Trophoblast cell (in vitro differentiated cells and primary cell): Measurements from ENCODE around the gene NOS3.
A peak's percentile ranks its signal among the peaks of the same experiment; 100 is the strongest.

Experiments used
- DNase-seq, 2 donors: peaks; one replicate each; pipeline ENCODE4 v3.0.0-alpha.2; 2016
- H2AFZ ChIP-seq: 2 replicates; pipeline ENCODE4 v1.6.1; 2013; ENCODE audit warnings: low read length, moderate library complexity, mild to moderate bottlenecking; ENCODE audit not compliant: insufficient read depth, poor library complexity
- H2AK5ac ChIP-seq: 2 replicates; pipeline ENCODE4 v1.6.1; 2013; ENCODE audit warnings: mild to moderate bottlenecking, low read length
- H2BK120ac ChIP-seq: 2 replicates; pipeline ENCODE4 v1.6.1; 2013; ENCODE audit warnings: low read length, mild to moderate bottlenecking, moderate library complexity; ENCODE audit not compliant: insufficient read depth, poor library complexity
- H2BK12ac ChIP-seq: 2 replicates; pipeline ENCODE4 v1.6.1; 2013; ENCODE audit warnings: mild to moderate bottlenecking, low read length, moderate library complexity
- H2BK5ac ChIP-seq: 2 replicates; pipeline ENCODE4 v1.6.1; 2013; ENCODE audit warnings: low read length, low read depth, moderate library complexity, mild to moderate bottlenecking; ENCODE audit not compliant: poor library complexity
- H3K14ac ChIP-seq: 2 replicates; pipeline ENCODE4 v1.6.1; 2013; ENCODE audit warnings: mild to moderate bottlenecking, low read length
- H3K18ac ChIP-seq: 2 replicates; pipeline ENCODE4 v1.6.1; 2013; ENCODE audit warnings: mild to moderate bottlenecking, low read length
- H3K23ac ChIP-seq: 2 replicates; pipeline ENCODE4 v1.6.1; 2013; ENCODE audit warnings: low read length
- H3K27ac ChIP-seq: 2 replicates; pipeline ENCODE4 v1.5.1; 2013; ENCODE audit warnings: low read depth, mild to moderate bottlenecking, inconsistent platforms, low read length, moderate library complexity
- H3K27me3 ChIP-seq: 2 replicates; pipeline ENCODE4 v1.6.1; 2013; ENCODE audit warnings: inconsistent platforms, mild to moderate bottlenecking, low read length, moderate library complexity; ENCODE audit not compliant: insufficient read depth
- H3K36me3 ChIP-seq, 2 experiments: 1 replicate in 1 of 2; 2 replicates in 1 of 2; pipeline ENCODE4 v1.6.1; 2013; ENCODE audit warnings: low read length in 2 of 2, mild to moderate bottlenecking in 2 of 2, moderate library complexity in 1 of 2; ENCODE audit not compliant: insufficient read depth in 2 of 2, control insufficient read depth in 1 of 2
- H3K4ac ChIP-seq: 2 replicates; pipeline ENCODE4 v1.6.1; 2013; ENCODE audit warnings: low read depth, mild to moderate bottlenecking, low read length, moderate library complexity
- H3K4me1 ChIP-seq, 2 experiments: 1 replicate in 1 of 2; 2 replicates in 1 of 2; pipeline ENCODE4 v1.6.1; 2013; ENCODE audit warnings: low read length in 2 of 2, mild to moderate bottlenecking in 2 of 2, moderate library complexity in 1 of 2; ENCODE audit not compliant: insufficient read depth in 2 of 2, control insufficient read depth in 1 of 2
- H3K4me2 ChIP-seq: 2 replicates; pipeline ENCODE4 v1.6.1; 2013; ENCODE audit warnings: inconsistent platforms, mild to moderate bottlenecking, low read length, moderate library complexity
- H3K4me3 ChIP-seq: 2 replicates; pipeline ENCODE4 v1.5.1; 2013; ENCODE audit warnings: mild to moderate bottlenecking, low read depth, low read length, inconsistent platforms
- H3K79me1 ChIP-seq: one replicate; pipeline ENCODE4 v1.6.1; 2013; ENCODE audit warnings: low read length
- H3K79me2 ChIP-seq: 2 replicates; pipeline ENCODE4 v1.6.1; 2013; ENCODE audit warnings: low read length, mild to moderate bottlenecking; ENCODE audit not compliant: control insufficient read depth, insufficient read depth, poor library complexity
- H3K9ac ChIP-seq: 2 replicates; pipeline ENCODE4 v1.6.1; 2013; ENCODE audit warnings: mild to moderate bottlenecking, low read length
- H3K9me3 ChIP-seq: 2 replicates; pipeline ENCODE4 v1.6.1; 2013; ENCODE audit warnings: low read depth, mild to moderate bottlenecking, control low read depth, inconsistent platforms, low read length; ENCODE audit not compliant: insufficient read depth
- H4K12ac ChIP-seq: 2 replicates; pipeline ENCODE4 v1.6.1; 2013; ENCODE audit warnings: low read depth, mild to moderate bottlenecking, low read length, moderate library complexity
- H4K8ac ChIP-seq: 2 replicates; pipeline ENCODE4 v1.6.1; 2013; ENCODE audit warnings: low read depth, mild to moderate bottlenecking, low read length, moderate library complexity
- H4K91ac ChIP-seq: one replicate; pipeline ENCODE4 v1.6.1; 2013; ENCODE audit warnings: low read depth, mild to moderate bottlenecking, low read length, moderate library complexity
- WGBS: extraction: QIAGEN DNeasy Blood & Tissue Kit; methylation state at CpG from one replicate; pipeline ENCODE4 v1.1.7; 2013; ENCODE audit warnings: missing lambda C conversion rate; ENCODE audit not compliant: insufficient read length, insufficient coverage; ENCODE audit errors: extremely low coverage; 5-methylcytosine and 5-hydroxymethylcytosine counted together

Gene NOS3

GRCh38 chr7:150949564-150949963 is 41.3 kb upstream of the NOS3 start:
- H3K4ac ChIP-seq = no peak overlapping the region

GRCh38 chr7:150949971-150950491 is 40.8 kb upstream of the NOS3 start:
- no peak for DNase-seq
- H3K4me3 ChIP-seq = no peak overlapping the region
- peak overlapping the region; percentile 20 for H4K91ac ChIP-seq
- no peak overlapping the region for H3K4me2 ChIP-seq
- H2BK120ac ChIP-seq = no peak overlapping the region
- H2BK5ac ChIP-seq = no peak overlapping the region
- H3K79me1 ChIP-seq = peaks cover 9% of the 10 kb centered on the region
- H2AK5ac ChIP-seq = no peak overlapping the region
- peaks cover 15 to 28% of the 10 kb centered on the region in 2 experiments for H3K4me1 ChIP-seq
- H4K12ac ChIP-seq = no peak overlapping the region
- no CpG with 5 or more reads among the region's 16 CpGs for WGBS
- no peak overlapping the region for H3K14ac ChIP-seq
- H3K36me3 ChIP-seq = no peaks in the 10 kb centered on the region
- H2AFZ ChIP-seq = no peak overlapping the region
- peaks cover 11% of the 10 kb centered on the region for H3K9me3 ChIP-seq
- H3K18ac ChIP-seq = peak overlapping the region; percentile 5
- no peak overlapping the region for H4K8ac ChIP-seq
- H3K9ac ChIP-seq = no peak overlapping the region
- no peak overlapping the region for H3K4ac ChIP-seq
- no peaks in the 10 kb centered on the region for H3K27me3 ChIP-seq
- no peak overlapping the region for H3K27ac ChIP-seq
- peak overlapping the region; percentile 19 for H2BK12ac ChIP-seq
- H3K79me2 ChIP-seq = no peaks in the 10 kb centered on the region
- no peak overlapping the region for H3K23ac ChIP-seq

More at GRCh38 chr7:150949564-150949963, 41.3 kb upstream of the NOS3 start:
- Histone ChIP-seq H3K27ac (no peak overlapping the region), H3K4me2 (peak overlapping the region; percentile 15), H4K8ac (no peak overlapping the region), H3K23ac (no peak overlapping the region), H4K91ac (peak overlapping the region; percentile 20), H3K79me1 (peaks cover 9% of the 10 kb centered on the region), H4K12ac (no peak overlapping the region), H2AK5ac (no peak overlapping the region), H2BK5ac (no peak overlapping the region), H3K4me3 (no peak overlapping the region), H2AFZ (no peak overlapping the region), H3K4me1 (peaks cover 11 to 25% of the 10 kb centered on the region in 2 experiments), H2BK12ac (peak overlapping the region; percentile 19), H3K14ac (no peak overlapping the region), H3K36me3 (no peaks in the 10 kb centered on the region), H3K18ac (no peak overlapping the region), H3K79me2 (no peaks in the 10 kb centered on the region), H2BK120ac (no peak overlapping the region), H3K9ac (no peak overlapping the region), H3K27me3 (no peaks in the 10 kb centered on the region), H3K9me3 (peaks cover 11% of the 10 kb centered on the region)
- no CpG with 5 or more reads among the region's 4 CpGs for WGBS
- no peak for DNase-seq

- Histone ChIP-seq H3K79me2 (no peaks in the 10 kb centered on the region), H2BK5ac (no peak overlapping the region), H2AK5ac (peak overlapping the region; percentile 21), H2AFZ (no peak overlapping the region), H3K18ac (no peak overlapping the region), H3K4ac (no peak overlapping the region), H2BK12ac (no peak overlapping the region), H4K91ac (peak overlapping the region; percentile 20), H3K4me3 (no peak overlapping the region), H3K14ac (no peak overlapping the region), H3K23ac (no peak overlapping the region), H3K9ac (no peak overlapping the region), H2BK120ac (no peak overlapping the region), H3K9me3 (peaks cover 11% of the 10 kb centered on the region), H4K8ac (no peak overlapping the region), H3K79me1 (peaks cover 9% of the 10 kb centered on the region), H3K4me2 (no peak overlapping the region), H3K27me3 (no peaks in the 10 kb centered on the region), H3K4me1 (peaks cover 20 to 31% of the 10 kb centered on the region in 2 experiments), H3K27ac (no peak overlapping the region), H4K12ac (no peak overlapping the region), H3K36me3 (no peaks in the 10 kb centered on the region)
- no CpG with 5 or more reads among the region's 27 CpGs for WGBS
- DNase-seq = no peak
These were observed 40.2 kb upstream of the NOS3 start for GRCh38 chr7:150950496-150951180.

GRCh38 chr7:150951181-150951520 is 39.7 kb upstream of the NOS3 start:
- no peak overlapping the region for H3K4me2 ChIP-seq
- no peak overlapping the region for H3K9ac ChIP-seq
- H2AFZ ChIP-seq = no peak overlapping the region
- H3K4ac ChIP-seq = no peak overlapping the region
- peaks cover 11% of the 10 kb centered on the region for H3K9me3 ChIP-seq
- no peak overlapping the region for H3K18ac ChIP-seq
- H3K27ac ChIP-seq = no peak overlapping the region
- no peak overlapping the region for H2BK5ac ChIP-seq
- no peak overlapping the region for H3K14ac ChIP-seq
- no peak overlapping the region for H2AK5ac ChIP-seq
- H3K27me3 ChIP-seq = no peaks in the 10 kb centered on the region
- no peak overlapping the region for H4K12ac ChIP-seq
- H4K91ac ChIP-seq = no peak overlapping the region
- no peak overlapping the region for H2BK120ac ChIP-seq
- no peak overlapping the region for H3K23ac ChIP-seq
- peaks cover 11% of the 10 kb centered on the region for H3K79me1 ChIP-seq
- H3K36me3 ChIP-seq = no peaks in the 10 kb centered on the region
- no peaks in the 10 kb centered on the region for H3K79me2 ChIP-seq
- no peak overlapping the region for H2BK12ac ChIP-seq
- H4K8ac ChIP-seq = no peak overlapping the region
- no peak overlapping the region for H3K4me3 ChIP-seq
- peaks cover 23 to 34% of the 10 kb centered on the region in 2 experiments for H3K4me1 ChIP-seq
- no CpG with 5 or more reads among the region's 16 CpGs for WGBS
- no peak for DNase-seq
